NCI-H526 treated with DMSO at 0.1 percent for 48 hours (cell line): ENCODE results near the gene PPP1R7.
A peak's percentile ranks its signal among the peaks of the same experiment; 100 is the strongest.

ENCODE experiments used
- DNase-seq: peaks from one replicate; lab custom pipeline; 2025; lab: John Stamatoyannopoulos, UW

The PPP1R7 gene

GRCh38 chr2:241214766-241215165 lies 64.5 kb downstream of the PPP1R7 start:
- DNase-seq = no peak

- DNase-seq = no peak
These were observed 65.2 kb downstream of the PPP1R7 start for GRCh38 chr2:241215421-241215820.

GRCh38 chr2:241216211-241216761 lies 66.0 kb downstream of the PPP1R7 start:
- no peak for DNase-seq

DNA sequence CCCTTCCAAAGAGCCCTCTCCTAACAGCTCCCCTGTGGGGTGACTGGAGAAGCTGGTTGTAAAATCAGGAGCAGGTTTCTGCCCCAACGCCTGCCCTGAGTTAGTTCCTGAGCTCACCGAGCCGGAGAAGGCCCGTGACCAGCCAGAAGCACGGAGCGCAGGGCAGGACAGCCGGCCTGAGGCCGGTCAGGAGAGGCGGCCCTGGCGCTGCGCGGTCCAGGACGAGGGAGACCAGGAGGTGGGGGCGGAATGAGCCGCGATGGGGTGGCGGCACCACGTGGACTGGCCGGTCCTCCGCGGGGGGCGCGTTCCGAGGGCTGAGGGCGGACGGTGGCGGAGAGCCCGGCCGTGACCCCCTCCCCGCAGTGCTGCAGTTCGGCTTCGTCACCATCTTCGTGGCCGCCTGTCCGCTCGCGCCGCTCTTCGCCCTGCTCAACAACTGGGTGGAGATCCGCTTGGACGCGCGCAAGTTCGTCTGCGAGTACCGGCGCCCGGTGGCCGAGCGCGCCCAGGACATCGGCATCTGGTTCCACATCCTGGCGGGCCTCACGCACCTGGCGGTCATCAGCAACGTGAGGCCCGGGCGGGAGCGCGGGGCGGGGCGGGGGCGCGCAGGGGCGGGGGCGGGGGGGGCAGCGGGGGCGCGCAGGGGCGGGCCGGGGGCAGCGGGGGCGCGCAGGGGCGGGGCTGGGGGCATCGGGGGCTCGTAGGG lies 67.2 kb downstream of the PPP1R7 start:
- DNase-seq = peak; percentile 33

DNA sequence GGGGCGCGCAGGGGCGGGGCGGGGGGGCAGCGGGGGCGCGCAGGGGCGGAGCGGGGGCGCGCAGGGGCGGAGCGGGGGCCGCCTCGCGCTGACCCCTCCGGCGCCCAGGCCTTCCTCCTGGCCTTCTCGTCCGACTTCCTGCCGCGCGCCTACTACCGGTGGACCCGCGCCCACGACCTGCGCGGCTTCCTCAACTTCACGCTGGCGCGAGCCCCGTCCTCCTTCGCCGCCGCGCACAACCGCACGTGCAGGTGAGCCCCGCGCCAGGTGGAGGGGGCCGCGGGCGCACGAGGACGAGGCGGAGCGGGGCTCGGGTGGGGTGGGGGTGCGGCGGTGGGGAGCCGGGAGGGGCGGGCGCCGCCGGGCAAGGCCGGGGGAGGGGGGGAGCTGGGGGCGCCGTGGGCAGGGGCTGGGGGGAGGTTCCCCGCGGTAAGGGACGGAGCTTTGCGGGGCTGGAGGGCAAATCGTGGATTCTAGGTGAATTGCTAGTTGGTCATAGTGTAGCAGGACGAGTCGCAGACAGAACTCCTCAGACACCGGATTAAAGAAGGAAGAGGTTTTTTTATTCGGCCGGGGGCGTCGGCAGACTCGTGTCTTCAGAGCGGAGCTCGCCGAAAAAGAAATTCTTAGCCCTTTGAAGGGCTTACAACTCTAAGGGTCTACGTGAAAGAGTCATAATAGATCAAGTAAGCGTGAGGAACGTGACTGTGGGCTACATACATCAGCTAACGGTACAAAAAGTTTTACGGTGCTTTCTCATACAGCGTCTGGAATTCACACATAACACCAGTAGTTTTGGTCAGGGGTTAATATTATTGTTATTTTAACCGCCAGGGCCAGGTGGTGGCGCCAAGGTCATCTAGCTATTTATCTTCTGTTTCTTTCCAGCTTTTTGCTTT lies 68.1 kb downstream of the PPP1R7 start:
- peak; percentile 16 for DNase-seq

DNA sequence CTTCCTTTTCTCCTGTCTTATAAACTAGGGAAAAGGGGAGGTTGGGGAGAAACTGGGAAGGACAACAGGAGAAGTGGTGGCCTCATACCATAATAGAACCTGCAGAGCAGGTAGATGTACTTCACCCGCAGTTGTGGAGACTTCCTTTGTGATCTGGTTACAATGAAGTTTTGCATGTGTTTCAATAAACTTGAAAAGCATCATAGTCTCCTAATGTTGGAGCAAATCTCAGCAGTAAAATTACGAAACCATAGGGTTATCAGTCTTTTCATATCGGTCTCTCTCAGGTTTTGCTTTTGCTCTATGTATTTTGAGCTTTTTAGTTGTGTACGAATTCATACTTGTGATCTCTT lies 68.7 kb downstream of the PPP1R7 start:
- no peak for DNase-seq

- DNase-seq = no peak
These were observed 69.6 kb downstream of the PPP1R7 start for GRCh38 chr2:241219856-241220356.

- DNase-seq = no peak
These were observed 73.1 kb downstream of the PPP1R7 start for GRCh38 chr2:241223211-241224017.

DNA sequence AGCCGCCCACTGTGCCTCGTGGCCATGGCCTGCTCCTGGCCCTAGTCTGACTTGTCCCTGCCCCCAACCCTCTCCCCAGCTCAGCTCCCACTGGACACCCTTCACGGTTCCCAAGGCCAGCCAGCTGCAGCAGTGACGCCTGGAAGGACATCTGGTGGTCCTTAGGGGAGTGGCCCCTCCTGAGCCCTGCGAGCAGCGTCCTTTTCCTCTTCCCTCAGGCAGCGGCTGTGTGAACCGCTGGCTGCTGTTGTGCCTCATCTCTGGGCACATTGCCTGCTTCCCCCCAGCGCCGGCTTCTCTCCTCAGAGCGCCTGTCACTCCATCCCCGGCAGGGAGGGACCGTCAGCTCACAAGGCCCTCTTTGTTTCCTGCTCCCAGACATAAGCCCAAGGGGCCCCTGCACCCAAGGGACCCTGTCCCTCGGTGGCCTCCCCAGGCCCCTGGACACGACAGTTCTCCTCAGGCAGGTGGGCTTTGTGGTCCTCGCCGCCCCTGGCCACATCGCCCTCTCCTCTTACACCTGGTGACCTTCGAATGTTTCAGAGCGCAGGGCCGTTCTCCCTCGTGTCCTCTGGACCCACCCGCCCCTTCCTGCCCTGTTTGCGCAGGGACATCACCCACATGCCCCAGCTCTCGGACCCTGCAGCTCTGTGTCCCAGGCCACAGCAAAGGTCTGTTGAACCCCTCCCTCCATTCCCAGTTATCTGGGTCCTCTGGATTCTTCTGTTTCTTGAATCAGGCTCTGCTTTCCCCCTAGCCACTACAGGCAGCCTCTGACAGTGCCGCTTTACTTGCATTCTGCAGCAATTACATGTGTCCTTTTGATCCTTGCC lies 74.0 kb downstream of the PPP1R7 start:
- DNase-seq = no peak

GRCh38 chr2:241224851-241225438 lies 74.7 kb downstream of the PPP1R7 start:
- no peak for DNase-seq

DNA sequence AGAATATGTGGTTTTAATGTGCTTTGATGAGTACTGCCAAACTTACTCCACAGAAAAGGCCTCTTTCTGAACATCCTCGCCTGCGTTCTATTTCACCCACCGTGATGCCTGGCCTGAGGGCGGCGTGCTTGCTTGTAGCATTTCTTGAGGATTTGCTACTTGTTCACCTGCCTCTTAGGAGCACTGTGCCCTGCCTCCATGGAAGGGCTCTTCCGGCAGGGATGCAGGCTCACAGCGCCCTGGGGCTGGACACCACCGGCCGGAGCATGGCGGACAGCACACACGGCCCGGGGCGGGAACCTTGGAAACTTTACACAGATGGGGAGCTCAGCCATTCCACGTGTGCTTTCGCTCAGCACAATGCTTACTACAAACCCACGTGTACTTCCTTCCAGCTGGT lies 75.3 kb downstream of the PPP1R7 start:
- DNase-seq = no peak

- DNase-seq = no peak
These were observed 75.7 kb downstream of the PPP1R7 start for GRCh38 chr2:241225983-241226382.

DNA sequence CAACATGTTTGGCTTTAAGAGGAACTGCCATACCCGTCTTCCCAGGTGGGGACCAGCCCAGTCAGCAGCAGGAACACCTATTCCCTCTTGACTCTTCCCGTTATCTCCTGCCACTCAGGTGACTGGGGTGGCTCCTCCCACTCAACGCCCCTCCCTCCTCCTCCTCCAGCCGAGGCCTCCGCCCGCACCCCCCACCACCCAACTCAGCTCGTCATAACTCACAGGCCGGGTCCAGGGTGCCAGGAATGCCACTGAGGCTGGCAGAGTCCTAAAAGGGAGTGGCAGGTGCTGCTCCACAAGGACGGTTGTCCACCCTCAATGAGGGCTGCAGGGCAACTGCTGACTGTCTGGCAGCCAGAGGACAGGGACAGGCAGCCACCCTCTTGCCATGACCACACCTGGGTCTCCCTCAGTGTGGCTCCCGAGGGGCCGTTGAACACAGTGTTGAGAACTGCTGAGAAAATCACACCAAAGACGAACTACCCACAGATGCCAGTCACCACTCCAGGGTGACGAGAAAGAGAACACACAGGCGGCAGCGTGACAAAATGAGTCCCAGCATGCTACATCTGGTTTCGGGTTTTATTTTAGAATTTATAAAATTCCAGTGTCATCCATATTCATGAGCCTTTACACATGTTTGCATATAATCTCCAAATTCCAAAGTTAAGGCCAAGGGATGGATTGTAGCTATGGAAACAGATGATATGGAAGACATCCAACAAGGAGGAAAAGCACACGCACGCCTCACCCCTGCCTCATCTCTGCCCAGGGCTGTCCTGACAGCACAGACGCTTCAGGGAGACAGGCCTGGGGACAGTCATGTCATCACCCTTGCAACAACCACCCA lies 76.7 kb downstream of the PPP1R7 start:
- DNase-seq = no peak

- DNase-seq = no peak
These were observed 77.3 kb downstream of the PPP1R7 start for GRCh38 chr2:241227594-241227993.

GRCh38 chr2:241228081-241228859 lies 78.0 kb downstream of the PPP1R7 start:
- no peak for DNase-seq

- DNase-seq = no peak
These were observed 78.7 kb downstream of the PPP1R7 start for GRCh38 chr2:241228860-241229516.

DNA sequence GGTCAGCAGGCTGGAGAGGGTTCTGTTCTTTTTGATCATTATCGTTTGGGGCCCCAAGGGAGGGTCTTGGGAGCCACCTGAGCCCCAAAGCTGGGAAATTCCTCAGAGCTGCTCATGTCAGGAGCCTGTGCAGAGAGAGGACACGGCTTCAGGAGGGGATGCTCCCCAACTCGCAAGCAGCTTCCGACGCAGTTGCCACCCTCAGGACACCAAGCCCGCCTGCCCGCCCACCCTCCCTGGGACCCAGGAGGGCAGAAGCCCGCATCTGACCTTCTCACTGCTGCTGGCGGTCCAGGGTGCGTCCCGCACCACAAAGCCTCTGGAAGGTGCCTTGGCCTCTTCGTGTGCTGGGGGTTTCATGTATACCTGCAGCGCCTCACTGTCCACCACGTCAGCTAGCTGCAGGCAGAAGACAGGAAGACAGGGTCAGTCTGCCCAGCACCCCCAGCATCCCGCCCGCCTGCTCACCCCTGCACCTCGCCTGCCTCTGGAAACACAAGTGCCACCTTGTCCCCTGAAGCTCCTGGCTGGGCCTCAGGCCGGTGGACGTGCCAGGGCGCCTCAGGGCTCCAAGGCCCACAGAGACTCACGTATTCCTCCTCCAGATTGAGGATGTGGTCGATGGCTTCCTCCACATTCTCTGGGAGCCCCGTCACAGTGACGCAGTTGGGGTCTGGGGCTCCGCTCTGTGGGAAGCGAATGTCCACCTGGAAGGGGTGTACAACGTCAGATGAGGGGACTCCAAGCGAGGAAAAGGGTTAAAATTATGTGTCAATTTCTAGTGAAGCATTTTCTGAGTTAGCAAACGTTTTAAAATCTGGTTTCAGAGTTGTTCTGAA lies 79.5 kb downstream of the PPP1R7 start:
- no peak for DNase-seq

- DNase-seq = no peak
These were observed 80.2 kb downstream of the PPP1R7 start for GRCh38 chr2:241230435-241230834.
